ENCODE measurements around the gene MYO3A. TPM values are rescaled to one million over a fixed set of nuclear protein-coding genes. Genes with fewer than 3 reads are reported as not detected.

MYO3A gene
- polyA plus RNA-seq, 1 experiment = not detected

DNA sequence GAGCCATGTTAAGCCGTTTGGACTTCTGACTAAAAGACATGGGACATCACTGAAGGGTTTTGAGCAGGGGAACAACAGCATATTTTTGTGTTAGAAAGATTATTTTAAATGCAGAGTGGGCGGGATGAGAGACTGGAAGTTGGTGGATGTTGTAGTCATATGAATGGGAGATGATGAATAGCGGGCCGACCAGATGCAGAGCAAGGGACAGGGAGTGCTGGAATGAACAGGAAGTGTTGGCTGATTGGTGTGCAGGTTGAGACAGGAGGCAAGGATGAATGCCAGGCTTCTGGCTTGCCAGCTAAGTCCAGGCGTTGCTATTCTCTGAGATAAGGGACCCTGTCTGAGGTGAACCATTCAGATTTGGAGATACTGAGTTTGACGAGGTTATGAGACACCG lies 320.6 kb downstream of the MYO3A start:
- TF ChIP-seq CTCF (IDR thresholded peaks at IDR 0.05; ENCODE audit: insufficient read depth, low read depth, low read length) = no peak
- DNase-seq (ENCODE audit: low read depth) = no peak
- no peak overlapping the region for H3K4me3 ChIP-seq (ENCODE audit: low read depth, low read length)
- POLR2A ChIA-PET = no interaction called here
- no peaks in the 10 kb centered on the region for H3K27me3 ChIP-seq (ENCODE audit: control insufficient read depth, insufficient read depth, low read length)
- CTCF ChIA-PET = no interaction called here
- H3K36me3 ChIP-seq (ENCODE audit: control insufficient read depth, insufficient read depth, low read length) = no peaks in the 10 kb centered on the region

DNA sequence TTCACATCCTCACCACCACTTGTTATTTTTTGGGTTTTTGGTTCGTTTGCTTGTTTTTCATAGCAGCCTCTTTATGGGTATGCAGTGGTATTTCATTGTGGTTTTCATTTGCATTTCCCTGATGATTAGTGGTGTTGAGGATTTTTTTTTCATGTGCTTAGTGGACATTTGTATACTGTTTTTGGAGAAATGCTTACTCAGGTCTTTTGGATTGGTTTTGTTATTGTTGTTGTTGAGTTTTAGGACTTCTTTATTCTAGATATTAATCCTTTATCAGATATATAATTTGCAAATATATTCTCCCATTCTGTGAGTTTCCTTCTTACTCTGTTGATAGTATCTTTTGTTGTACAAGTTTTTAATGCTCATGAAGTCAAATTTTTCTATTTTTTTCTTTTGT lies 325.3 kb downstream of the MYO3A start:
- ChIA-PET POLR2A (no interaction called here), CTCF (no interaction called here)
- no peak overlapping the region for H3K4me3 ChIP-seq (ENCODE audit: low read depth, low read length)
- no peaks in the 10 kb centered on the region for H3K27me3 ChIP-seq (ENCODE audit: control insufficient read depth, insufficient read depth, low read length)
- DNase-seq (ENCODE audit: low read depth) = no peak
- no peaks in the 10 kb centered on the region for H3K36me3 ChIP-seq (ENCODE audit: control insufficient read depth, insufficient read depth, low read length)
- no peak for TF ChIP-seq CTCF (IDR thresholded peaks at IDR 0.05; ENCODE audit: insufficient read depth, low read depth, low read length)

All from BJ (cell line).